Liver (tissue), 3 donors: ENCODE results near the gene KAZN.

Experiments used
- JUND ChIP-seq, 2 donors: IDR thresholded peaks; 2 replicates each; pipeline ENCODE4 v1.6.1; 2016; ENCODE audit warnings: antibody characterized with exemption in 2 of 2
- RAD21 ChIP-seq, 2 donors: IDR thresholded peaks; 2 replicates each; pipeline ENCODE4 v1.6.1; 2016; ENCODE audit warnings: antibody characterized with exemption in 2 of 2, mild to moderate bottlenecking in 2 of 2
- SP1 ChIP-seq: IDR thresholded peaks from 2 replicates; pipeline ENCODE4 v1.6.1; 2018; ENCODE audit warnings: antibody characterized with exemption, mild to moderate bottlenecking
- TAF1 ChIP-seq: conservative IDR thresholded peaks from 2 replicates; pipeline ENCODE4 v1.6.1; 2016; ENCODE audit warnings: antibody characterized with exemption, mild to moderate bottlenecking
- TF ChIP-seq, protein P1 (sequence below): fragments of 150-350 bp; IDR thresholded peaks from 2 replicates; pipeline ENCODE4 v1.5.1; 2017; ENCODE audit warnings: improper control_type of control experiment, low read depth, low read length; ENCODE audit not compliant: missing input control
- TF ChIP-seq, protein P2 (sequence below): IDR thresholded peaks from 2 replicates; pipeline ENCODE4 v1.6.1; 2016; ENCODE audit warnings: antibody characterized with exemption
- TF ChIP-seq, protein P3 (sequence below): IDR thresholded peaks from 2 replicates; pipeline ENCODE4 v1.6.1; 2016; ENCODE audit warnings: antibody characterized with exemption, mild to moderate bottlenecking
- donor health status: healthy.
- donor health status: healthy.

DNA sequence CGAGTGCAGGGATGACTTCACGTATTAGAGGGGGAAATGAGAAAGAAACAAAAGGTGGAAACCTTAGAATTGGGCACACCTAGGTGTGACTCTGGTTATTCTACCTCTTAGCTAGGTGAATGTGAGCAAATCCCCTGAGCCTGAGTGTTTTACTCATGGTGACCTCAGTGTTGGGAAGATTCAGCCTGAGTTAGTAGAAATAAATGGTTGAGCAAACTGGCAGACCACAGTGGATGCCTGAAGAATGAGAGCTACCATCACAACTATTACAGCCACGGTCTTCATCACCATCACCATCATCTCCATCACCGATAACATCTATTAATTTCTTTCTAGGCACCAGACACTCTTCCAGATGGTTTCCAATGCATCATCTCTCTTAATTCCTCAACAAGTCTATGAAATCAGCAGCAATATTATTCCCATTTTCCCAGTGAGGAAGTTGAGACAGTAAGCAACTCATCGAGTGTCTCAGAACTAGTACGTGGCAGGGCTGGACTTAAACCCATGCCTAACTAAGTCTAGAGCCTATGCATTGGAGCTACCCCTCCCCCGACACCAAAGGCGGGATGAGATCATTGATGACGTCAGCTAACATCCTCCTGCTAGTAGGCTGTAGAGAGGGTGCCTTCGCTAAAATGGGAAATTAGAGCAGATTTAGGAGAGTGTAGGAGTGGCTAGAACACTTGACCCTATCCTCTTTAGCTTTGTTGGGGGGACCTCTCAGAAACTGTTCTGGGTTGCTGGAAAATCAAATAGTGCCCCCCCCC lies 7.9 kb upstream of the KAZN start:
- TF ChIP-seq, protein P1, sequence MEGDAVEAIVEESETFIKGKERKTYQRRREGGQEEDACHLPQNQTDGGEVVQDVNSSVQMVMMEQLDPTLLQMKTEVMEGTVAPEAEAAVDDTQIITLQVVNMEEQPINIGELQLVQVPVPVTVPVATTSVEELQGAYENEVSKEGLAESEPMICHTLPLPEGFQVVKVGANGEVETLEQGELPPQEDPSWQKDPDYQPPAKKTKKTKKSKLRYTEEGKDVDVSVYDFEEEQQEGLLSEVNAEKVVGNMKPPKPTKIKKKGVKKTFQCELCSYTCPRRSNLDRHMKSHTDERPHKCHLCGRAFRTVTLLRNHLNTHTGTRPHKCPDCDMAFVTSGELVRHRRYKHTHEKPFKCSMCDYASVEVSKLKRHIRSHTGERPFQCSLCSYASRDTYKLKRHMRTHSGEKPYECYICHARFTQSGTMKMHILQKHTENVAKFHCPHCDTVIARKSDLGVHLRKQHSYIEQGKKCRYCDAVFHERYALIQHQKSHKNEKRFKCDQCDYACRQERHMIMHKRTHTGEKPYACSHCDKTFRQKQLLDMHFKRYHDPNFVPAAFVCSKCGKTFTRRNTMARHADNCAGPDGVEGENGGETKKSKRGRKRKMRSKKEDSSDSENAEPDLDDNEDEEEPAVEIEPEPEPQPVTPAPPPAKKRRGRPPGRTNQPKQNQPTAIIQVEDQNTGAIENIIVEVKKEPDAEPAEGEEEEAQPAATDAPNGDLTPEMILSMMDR: no peak
- TF ChIP-seq, protein P2, sequence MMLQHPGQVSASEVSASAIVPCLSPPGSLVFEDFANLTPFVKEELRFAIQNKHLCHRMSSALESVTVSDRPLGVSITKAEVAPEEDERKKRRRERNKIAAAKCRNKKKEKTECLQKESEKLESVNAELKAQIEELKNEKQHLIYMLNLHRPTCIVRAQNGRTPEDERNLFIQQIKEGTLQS: no peak
- TF ChIP-seq, protein P3, sequence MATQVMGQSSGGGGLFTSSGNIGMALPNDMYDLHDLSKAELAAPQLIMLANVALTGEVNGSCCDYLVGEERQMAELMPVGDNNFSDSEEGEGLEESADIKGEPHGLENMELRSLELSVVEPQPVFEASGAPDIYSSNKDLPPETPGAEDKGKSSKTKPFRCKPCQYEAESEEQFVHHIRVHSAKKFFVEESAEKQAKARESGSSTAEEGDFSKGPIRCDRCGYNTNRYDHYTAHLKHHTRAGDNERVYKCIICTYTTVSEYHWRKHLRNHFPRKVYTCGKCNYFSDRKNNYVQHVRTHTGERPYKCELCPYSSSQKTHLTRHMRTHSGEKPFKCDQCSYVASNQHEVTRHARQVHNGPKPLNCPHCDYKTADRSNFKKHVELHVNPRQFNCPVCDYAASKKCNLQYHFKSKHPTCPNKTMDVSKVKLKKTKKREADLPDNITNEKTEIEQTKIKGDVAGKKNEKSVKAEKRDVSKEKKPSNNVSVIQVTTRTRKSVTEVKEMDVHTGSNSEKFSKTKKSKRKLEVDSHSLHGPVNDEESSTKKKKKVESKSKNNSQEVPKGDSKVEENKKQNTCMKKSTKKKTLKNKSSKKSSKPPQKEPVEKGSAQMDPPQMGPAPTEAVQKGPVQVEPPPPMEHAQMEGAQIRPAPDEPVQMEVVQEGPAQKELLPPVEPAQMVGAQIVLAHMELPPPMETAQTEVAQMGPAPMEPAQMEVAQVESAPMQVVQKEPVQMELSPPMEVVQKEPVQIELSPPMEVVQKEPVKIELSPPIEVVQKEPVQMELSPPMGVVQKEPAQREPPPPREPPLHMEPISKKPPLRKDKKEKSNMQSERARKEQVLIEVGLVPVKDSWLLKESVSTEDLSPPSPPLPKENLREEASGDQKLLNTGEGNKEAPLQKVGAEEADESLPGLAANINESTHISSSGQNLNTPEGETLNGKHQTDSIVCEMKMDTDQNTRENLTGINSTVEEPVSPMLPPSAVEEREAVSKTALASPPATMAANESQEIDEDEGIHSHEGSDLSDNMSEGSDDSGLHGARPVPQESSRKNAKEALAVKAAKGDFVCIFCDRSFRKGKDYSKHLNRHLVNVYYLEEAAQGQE: no peak
- TF ChIP-seq SP1 (no peak), RAD21 (IDR thresholded peaks at IDR 0.05) (no peak), JUND (IDR thresholded peaks at IDR 0.05) (no peak), TAF1 (no peak)
